GM18511 (cell line): ENCODE results near the gene ZNF594.
"Not testable (repeated sequence)": the region's sequence is repeated elsewhere in the genome, so short reads cannot be mapped to it uniquely, and the experiment has no call there.

Experiments
- ATAC-seq: cut with Tn5 transposase; IDR thresholded peaks from one replicate; pipeline ENCODE4 v1.9.1; 2021; ENCODE audit warnings: mild to moderate bottlenecking, moderate library complexity; ENCODE audit not compliant: unreplicated experiment

Gene ZNF594

DNA sequence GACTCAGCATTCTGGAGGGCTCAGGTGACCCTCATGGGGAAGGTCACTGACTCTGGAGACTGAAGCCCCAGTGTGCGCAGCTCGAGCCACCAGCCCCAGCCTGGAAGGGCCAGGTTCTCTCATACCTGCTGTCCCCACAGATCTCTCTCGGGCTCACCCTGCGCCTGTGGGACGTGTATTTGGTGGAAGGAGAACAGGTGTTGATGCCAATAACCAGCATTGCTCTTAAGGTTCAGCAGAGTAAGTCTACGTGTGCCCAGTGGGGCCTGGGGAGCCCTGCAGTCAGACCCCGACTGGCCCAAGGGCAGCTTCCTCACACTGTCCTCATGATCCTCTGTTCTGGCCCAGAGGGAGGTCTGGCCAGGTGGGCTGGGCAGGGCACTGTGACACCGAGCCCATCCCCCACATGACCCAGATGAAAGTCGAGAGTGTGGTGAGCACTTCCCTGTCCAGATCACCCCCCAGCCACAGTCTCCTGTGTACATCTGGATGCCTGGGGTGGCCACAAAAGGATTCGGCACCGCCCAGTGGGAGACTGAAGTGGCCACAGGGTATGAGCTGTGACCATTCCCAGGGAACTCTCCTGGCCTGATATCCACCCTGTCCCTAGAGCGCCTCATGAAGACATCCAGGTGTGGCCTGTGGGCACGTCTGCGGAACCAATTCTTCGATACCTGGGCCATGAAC lies 54.0 kb downstream of the ZNF594 start:
- ATAC-seq = not testable (repeated sequence)

DNA sequence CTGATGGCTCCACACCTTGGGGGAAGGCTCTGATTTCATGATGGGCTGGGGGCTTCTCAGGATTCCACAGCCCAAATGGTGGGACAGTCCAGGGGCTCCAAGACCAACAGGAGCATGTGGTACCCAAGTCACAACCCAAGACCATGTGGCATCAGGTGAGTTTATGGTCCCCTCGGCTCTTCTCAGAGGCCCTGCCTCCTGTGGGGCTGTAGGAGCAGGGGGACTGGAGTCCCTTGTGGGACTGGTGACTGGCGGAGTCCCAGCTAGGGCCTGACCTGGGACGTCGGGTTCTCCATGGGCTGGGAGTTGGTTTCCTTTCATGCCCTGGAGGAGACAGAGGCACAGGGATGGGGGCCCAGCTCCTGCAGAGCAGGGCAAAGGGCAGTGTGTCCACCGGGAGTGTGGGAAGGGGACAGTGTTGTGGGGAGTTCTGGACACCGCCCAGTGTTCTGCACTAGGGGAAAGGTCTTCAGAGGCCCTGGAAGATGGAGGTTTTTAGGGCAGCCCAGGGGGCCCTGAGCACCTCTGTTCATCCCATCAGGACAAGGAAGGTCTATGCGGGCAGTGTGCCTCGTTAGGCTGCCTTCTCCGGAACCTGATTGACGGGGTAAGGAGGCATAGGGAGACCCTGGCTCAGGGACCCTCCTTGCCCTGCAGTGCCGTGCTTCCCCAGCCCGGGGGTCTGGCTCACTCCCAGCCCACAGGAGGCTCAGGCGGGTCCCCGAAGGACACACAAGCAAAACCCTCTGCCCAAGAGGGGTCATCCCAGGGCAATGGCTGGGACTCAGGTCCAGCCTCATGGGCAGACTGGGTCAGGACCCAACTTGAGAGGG lies 54.9 kb downstream of the ZNF594 start:
- ATAC-seq = not testable (repeated sequence)

DNA sequence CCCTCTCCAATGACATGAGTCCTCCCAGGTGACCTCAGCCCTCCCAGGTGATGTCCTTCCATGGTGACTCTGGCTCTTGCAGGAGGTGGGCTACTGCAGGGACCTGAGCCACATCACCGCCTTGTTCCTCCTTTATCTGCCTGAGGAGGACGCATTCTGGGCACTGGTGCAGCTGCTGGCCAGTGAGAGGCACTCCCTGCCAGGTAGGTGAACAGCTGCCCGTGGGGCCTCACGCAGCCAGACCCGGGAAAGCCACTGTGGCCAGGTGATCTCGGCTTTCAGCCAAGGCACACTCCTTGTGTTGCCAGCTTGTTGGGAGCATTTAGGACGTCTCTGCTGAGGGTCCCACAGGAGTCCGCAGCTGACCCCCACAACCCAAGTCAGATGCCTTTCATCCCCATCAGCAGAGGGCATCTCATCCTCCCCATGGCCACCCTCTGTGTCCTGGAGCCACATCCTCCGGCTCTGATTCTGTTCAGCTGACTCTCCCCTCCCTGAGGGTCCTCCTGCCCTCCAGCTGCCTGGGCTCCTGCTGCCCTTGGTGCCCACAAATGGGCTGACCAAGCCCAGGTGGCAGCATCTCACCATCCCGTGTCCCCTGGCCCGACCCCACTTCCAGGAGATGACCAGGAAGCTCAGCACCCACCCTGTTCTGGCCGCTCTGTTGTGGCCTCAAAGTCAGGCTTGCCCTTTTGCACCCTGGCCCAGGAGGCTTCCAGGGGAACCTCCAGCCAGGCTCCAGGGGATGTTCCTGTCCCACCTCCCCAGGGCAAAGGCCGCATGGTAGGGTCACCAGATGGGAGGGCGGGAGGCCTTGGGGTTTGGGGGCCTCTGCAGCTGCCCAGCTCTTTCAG lies 55.7 kb downstream of the ZNF594 start:
- ATAC-seq = no peak

DNA sequence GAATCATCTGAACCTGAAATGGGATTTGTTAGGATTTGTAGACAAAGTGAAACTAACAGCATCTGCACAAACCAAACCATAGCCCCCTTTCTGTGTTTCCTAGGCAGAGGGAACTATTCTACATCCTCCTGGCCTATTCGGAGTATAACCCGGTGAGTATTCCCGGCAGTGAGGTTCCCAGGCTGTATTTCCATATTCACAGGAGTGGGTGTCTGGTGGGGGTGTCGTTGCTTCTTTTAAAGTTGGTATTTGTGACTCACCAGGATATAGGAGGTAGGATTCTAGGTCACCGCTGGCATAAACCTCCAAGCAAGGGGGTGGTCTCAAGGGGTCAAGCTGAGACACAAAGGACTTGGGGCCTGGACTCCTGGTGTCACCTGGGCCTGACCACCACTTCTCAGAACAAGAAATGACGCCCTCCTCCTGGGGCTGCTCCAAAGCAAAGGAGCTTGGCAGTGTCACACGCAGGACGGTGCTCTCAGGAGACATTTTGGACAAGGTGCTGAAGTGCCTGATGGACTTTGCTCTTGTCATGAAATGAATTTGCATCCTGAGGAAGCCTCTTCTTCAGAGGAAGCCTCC lies 56.4 kb downstream of the ZNF594 start:
- not testable (repeated sequence) for ATAC-seq

DNA sequence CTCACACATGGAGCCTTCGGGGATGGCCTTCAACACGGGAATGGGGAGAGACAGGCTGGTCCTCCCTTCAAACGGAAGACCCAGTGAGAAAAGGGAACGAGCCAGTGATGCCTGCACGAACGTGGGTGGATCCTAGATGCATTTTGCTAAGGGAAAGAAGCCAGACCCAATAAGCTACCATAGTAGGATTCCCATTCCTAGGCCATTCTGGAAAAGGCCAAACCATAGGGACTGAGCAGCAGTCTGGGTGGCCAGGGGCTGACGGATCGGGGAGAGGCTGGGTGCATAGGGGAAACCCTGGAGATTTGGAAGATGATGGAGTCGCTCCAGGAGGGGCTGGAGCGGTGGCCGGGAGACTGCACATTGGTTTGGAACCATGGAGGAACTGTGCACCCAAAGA lies 57.1 kb downstream of the ZNF594 start:
- not testable (repeated sequence) for ATAC-seq

DNA sequence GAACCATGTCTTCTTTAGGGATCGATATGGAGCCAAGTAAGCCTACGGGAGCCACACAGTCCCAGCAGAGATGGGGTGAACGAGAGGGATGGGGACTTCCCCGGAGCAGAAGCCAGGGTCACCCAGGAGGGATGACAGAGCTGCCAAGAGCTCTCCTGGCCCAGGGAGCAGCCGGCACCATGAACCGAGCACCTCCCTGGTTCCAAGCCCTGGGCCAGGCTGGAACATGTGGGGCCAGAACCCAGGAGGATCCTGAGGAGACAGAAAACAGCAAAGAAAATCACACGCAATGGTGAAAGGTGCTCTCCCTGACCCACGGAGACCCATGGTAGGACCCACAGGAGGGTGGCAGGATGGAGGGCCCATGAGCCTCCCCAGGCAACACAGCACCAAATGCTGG lies 57.7 kb downstream of the ZNF594 start:
- not testable (repeated sequence) for ATAC-seq

DNA sequence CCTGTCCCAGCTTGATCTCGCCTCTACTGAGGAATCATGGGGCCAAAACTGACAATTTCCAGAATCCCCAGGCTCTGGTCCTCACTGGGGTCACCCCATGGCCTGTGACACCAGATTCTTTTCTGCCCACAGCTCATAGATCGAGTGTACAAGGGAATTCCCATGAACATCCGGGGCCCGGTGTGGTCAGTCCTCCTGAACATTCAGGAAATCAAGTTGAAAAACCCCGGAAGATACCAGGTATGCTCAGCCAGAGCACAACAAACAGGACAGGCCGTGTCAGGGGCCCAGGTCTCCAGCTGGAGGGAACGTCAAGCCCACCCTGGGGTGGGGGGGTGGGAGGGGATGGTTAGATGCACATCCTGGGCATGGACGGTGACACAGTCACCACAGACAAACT lies 58.4 kb downstream of the ZNF594 start:
- no peak for ATAC-seq

DNA sequence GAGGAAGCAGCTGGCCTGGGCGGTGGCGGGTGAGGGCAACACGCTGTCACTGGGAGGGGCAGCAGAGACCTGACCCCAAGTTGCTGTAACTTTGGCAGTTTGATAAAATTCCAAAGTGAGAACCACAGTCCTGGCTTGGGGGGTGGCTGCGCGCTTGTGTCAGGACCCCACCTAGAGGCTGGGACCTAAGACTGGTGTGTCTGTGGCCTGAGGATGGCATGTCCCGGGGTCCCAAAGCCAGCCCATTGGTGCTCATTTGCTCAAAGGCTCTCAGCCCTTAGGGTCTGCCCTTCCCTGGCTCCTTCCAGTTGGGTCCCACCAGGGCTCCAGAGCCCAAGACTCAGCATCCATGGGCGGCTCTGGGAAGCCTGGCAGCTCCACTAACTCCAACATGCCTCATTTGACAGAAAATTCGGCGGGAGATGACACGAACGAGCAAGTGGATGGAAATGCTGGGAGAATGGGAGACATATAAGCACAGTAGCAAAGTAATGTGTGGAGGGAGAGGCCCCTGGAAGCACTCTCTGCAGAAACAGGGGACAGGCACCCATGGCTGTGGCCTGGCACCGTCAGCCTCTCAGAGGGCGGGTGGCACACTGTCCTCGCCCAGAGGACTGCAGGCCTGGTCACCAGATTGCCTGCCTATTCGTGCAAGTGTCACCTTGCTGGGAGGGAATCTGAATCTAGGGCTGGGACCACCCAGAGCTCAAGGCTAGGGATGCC lies 59.0 kb downstream of the ZNF594 start:
- ATAC-seq = not testable (repeated sequence)

DNA sequence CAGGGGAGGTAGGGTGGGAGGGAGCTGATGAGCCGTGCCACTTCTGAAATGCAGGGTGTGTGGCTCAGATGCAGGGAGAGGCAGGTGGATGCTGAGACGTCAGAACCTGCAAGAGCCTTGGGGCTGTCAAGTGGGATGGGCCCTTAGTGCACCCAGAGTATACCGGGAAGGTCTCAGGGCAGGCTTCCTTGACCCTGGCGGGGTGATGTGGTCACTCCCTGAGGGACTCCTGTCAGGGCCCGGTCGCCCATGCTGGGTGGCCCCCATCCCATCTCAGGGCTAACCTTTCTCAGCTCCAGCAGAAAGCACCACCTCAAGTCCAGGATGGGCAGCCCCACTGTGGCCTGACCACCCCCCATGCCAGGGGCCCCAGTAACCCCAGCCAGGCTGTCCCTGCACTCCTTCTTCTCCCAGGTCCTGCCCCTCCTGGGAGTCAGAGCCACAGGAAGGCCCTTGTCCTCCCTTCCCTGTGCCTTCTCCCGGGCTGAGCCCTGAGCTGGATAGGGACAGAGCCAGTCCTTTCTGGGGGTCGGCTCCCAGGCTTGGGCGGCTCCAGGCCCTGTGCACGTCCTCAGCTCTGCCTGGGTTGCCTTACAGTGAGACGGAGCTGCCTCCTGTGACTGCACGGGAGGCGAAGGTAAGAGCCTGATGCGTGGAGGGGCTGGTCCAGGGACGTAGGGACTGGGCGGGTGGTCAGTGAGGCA lies 59.7 kb downstream of the ZNF594 start:
- not testable (repeated sequence) for ATAC-seq

DNA sequence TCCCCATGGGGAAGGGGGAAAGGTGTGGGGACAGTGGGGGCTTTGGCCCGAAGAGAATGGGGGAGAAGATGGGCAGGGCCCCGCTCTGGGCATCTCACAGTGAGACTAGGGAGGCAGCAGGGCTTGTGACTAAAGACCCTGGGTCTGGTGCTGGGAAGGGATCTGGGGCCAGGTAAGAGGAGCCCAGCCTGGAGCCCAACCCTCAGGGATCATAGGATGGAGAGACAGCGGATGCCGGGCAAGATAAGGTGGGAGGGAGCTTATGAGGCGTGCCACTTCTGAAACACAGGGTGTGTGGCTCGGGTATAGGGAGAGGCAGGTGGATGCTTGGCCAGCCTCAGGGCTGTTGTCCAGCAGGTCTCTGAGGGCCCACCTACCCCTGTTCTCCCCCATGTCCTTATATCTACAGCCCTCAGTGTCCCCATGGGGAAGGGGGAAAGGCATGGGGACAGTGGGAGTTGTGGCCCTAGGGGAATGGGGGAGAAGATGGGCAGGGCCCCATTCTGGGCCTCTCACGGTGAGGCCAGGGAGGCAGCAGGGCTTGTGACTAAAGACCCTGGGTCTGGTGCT lies 60.4 kb downstream of the ZNF594 start:
- ATAC-seq = no peak

DNA sequence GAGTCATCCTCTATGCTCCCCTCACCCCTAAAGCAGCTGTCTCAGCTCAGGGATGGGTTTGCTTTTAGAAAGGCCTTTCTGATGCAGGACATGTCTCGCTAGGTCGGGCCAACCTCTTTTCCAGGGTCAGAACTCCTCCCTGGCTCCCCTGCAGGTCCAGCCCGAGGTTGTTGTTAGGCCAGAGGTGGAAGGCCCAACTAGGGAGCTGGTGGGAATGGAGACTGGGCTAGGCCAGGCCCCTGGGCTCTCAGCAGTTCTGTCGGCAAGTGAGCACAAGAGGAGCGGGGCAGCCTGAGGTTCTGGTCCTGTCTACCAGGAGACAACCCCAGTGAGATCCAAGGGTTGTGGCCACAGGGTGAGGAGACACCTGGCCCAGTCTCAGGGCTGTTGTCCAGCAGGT lies 61.0 kb downstream of the ZNF594 start:
- not testable (repeated sequence) for ATAC-seq

DNA sequence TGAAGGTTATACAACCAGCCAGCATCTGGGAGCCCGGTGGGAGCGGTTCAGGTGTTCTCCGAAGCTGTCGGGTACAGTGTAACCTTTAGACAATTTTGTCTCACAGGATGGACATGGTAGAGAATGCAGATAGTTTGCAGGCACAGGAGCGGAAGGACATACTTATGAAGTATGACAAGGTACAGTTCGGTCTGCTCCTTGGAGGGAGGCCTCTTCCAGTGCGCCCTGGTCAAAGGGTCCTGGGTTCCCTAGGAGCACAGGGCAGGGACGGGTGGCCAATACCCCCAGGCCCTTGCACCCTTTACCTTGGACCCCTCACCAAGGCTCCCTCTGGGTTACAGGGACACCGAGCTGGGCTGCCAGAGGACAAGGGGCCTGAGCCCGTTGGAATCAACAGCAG lies 61.4 kb downstream of the ZNF594 start:
- not testable (repeated sequence) for ATAC-seq

DNA sequence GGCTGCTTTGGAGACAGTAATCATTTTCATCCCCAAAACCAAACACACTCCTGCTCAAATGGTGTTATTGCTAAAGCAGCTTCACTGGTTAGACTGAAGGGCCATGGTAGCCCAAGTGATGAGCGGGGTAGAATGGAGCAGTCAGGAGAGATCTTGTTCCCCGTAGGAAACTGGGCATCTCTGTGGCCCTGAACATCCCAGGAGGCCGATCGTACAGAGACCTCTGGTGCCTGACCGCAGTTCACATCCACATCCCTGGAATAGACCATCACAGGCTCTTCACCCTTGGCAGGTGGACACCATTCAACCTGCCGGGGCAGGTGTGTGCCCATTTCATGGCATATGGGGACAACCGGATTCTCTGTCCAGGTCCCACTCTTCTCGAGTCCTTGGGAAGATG lies 61.9 kb downstream of the ZNF594 start:
- ATAC-seq = not testable (repeated sequence)
